ENCODE measurements around the gene TRIM16.
"Not testable (repeated sequence)": the region's sequence is repeated elsewhere in the genome, so short reads cannot be mapped to it uniquely, and the experiment has no call there.

TRIM16 gene

GRCh38 chr17:15658296-15658695, 25.8 kb downstream of the TRIM16 start:
- DNase-seq (ENCODE audit: low spot score), result peak; percentile 53

GRCh38 chr17:15657868-15658267, 26.2 kb downstream of the TRIM16 start:
- peak; percentile 81 for DNase-seq (ENCODE audit: low spot score)

- peak; percentile 49 for DNase-seq (ENCODE audit: low spot score)
Measured at GRCh38 chr17:15654886-15655561, 29.1 kb downstream of the TRIM16 start.

GRCh38 chr17:15654401-15654800, 29.7 kb downstream of the TRIM16 start:
- not testable (repeated sequence) for DNase-seq (ENCODE audit: low spot score)

- DNase-seq (ENCODE audit: low spot score), result no peak
Measured at GRCh38 chr17:15652960-15653359, 31.2 kb downstream of the TRIM16 start.

GRCh38 chr17:15651583-15652110, 32.5 kb downstream of the TRIM16 start:
- peak; percentile 97 for DNase-seq (ENCODE audit: low spot score)

- DNase-seq (ENCODE audit: low spot score), result no peak
Measured at GRCh38 chr17:15650741-15651582, 33.1 kb downstream of the TRIM16 start.

- DNase-seq (ENCODE audit: low spot score), result peak; percentile 89
Measured at GRCh38 chr17:15649861-15650421, 34.2 kb downstream of the TRIM16 start.

- no peak for DNase-seq (ENCODE audit: low spot score)
Measured at GRCh38 chr17:15648386-15648785, 35.7 kb downstream of the TRIM16 start.

- DNase-seq (ENCODE audit: low spot score), result not testable (repeated sequence)
Measured at GRCh38 chr17:15645942-15646312, 38.2 kb downstream of the TRIM16 start.

- not testable (repeated sequence) for DNase-seq (ENCODE audit: low spot score)
Measured at GRCh38 chr17:15645099-15645941, 38.8 kb downstream of the TRIM16 start.

GRCh38 chr17:15642505-15643251, 41.4 kb downstream of the TRIM16 start:
- DNase-seq (ENCODE audit: low spot score), result not testable (repeated sequence)

GRCh38 chr17:15642014-15642413, 42.1 kb downstream of the TRIM16 start:
- DNase-seq (ENCODE audit: low spot score), result not testable (repeated sequence)

- DNase-seq (ENCODE audit: low spot score), result not testable (repeated sequence)
Measured at GRCh38 chr17:15630930-15631453, 53.1 kb downstream of the TRIM16 start.

GRCh38 chr17:15629991-15630390, 54.1 kb downstream of the TRIM16 start:
- DNase-seq (ENCODE audit: low spot score), result not testable (repeated sequence)

GRCh38 chr17:15623661-15624209, 60.4 kb downstream of the TRIM16 start:
- DNase-seq (ENCODE audit: low spot score), result not testable (repeated sequence)

- not testable (repeated sequence) for DNase-seq (ENCODE audit: low spot score)
Measured at GRCh38 chr17:15623255-15623654, 60.9 kb downstream of the TRIM16 start.

- DNase-seq (ENCODE audit: low spot score), result not testable (repeated sequence)
Measured at GRCh38 chr17:15622124-15622523, 62.0 kb downstream of the TRIM16 start.

- DNase-seq (ENCODE audit: low spot score), result not testable (repeated sequence)
Measured at GRCh38 chr17:15619331-15620058, 64.6 kb downstream of the TRIM16 start, which contains the start of gene FBXW10B. TSS of gene FBXW10B (minus strand) at chr17:15619704. CDS start at chr17:15619512, 192 bp downstream.

Measured in LoVo (cell line).